ENCODE data around the gene C16orf54. TPM values are rescaled to one million over a fixed set of nuclear protein-coding genes. Genes with fewer than 3 reads are reported as not detected.
A peak's percentile ranks its signal among the peaks of the same experiment; 100 is the strongest.

Gene C16orf54
- total and polyA plus RNA-seq, 4 donors = 0.38 to 2.4 (median 0.84) TPM

DNA sequence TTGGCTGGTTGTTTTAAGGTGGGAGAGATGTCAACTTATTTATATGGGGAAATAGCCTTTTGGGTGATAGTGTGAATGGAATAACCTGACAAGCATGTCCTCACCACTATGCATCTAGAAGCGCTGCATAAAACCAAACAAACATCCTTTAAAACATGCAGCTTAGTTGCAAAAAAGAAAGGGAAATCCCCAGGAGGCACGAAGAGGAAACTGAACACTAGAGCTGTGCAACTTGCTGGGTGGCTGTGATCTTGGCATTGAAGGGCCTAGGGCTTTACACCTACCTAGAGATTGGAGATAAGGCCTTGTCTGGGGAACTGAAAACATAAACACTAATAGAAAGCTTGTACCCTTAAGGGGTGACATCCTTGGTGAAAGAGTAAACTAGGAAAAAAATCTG lies 7.3 kb downstream of the C16orf54 start:
- Histone ChIP-seq H3K27me3 (ENCODE audit: control insufficient read depth in 4 of 4, insufficient read depth in 4 of 4, low read length in 3 of 4) (no peaks in the 10 kb centered on the region), H3K4me1 (ENCODE audit: control insufficient read depth in 4 of 4, insufficient read depth in 4 of 4, low read length in 3 of 4) (no peaks in the 10 kb centered on the region), H3K4me3 (ENCODE audit: low read depth in 1 of 3, low read length in 3 of 3) (no peak overlapping the region), H3K9me3 (ENCODE audit: control insufficient read depth in 4 of 4, low read length in 3 of 4) (no peaks in the 10 kb centered on the region), H3K27ac (ENCODE audit: low read depth in 1 of 2, low read length in 2 of 2) (no peak overlapping the region), H3K9ac (ENCODE audit: low read depth in 1 of 2, low read length in 2 of 2) (no peak overlapping the region), H3K36me3 (ENCODE audit: control insufficient read depth in 4 of 4, insufficient read depth in 3 of 4, low read depth in 1 of 4, low read length in 3 of 4) (no peaks in the 10 kb centered on the region)
- TF ChIP-seq, protein P1, sequence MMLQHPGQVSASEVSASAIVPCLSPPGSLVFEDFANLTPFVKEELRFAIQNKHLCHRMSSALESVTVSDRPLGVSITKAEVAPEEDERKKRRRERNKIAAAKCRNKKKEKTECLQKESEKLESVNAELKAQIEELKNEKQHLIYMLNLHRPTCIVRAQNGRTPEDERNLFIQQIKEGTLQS (IDR thresholded peaks at IDR 0.05) = no peak
- no peak for TF ChIP-seq GABPA (IDR thresholded peaks at IDR 0.05 in 1 of 2, conservative IDR thresholded peaks at IDR 0.05 in 1 of 2)
- no peak for TF ChIP-seq REST (IDR thresholded peaks at IDR 0.05)
- no peak for TF ChIP-seq EGR1 (IDR thresholded peaks at IDR 0.05; ENCODE audit: low read depth in 2 of 2)
- no peak for TF ChIP-seq NR2F2 (IDR thresholded peaks at IDR 0.05)
- no peak for TF ChIP-seq HNF4G (IDR thresholded peaks at IDR 0.05)
- no peak for TF ChIP-seq JUND (IDR thresholded peaks at IDR 0.05)
- TF ChIP-seq, protein P2, sequence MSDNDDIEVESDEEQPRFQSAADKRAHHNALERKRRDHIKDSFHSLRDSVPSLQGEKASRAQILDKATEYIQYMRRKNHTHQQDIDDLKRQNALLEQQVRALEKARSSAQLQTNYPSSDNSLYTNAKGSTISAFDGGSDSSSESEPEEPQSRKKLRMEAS (IDR thresholded peaks at IDR 0.05) = no peak
- TF ChIP-seq FOXA2 (IDR thresholded peaks at IDR 0.05) = no peak
- TF ChIP-seq HNF4A (conservative IDR thresholded peaks at IDR 0.05) = no peak
- no peak for TF ChIP-seq RAD21 (IDR thresholded peaks at IDR 0.05)
- no peak for TF ChIP-seq YY1 (IDR thresholded peaks at IDR 0.05)
- no peak for TF ChIP-seq CTCF (IDR thresholded peaks at IDR 0.05; ENCODE audit: low read depth, low read length, missing input control)
- TF ChIP-seq FOXA1 (IDR thresholded peaks at IDR 0.05) = no peak
- DNase-seq (ENCODE audit: low spot score) = no peak
- 66% methylated on average over 2 of the region's 2 CpGs for WGBS

GRCh38 chr16:29737713-29738112 lies 8.1 kb downstream of the C16orf54 start:
- no peak overlapping the region for H3K4me3 ChIP-seq (ENCODE audit: low read depth in 1 of 3, low read length in 3 of 3)
- H3K4me1 ChIP-seq (ENCODE audit: control insufficient read depth in 4 of 4, insufficient read depth in 4 of 4, low read length in 3 of 4) = no peaks in the 10 kb centered on the region
- TF ChIP-seq RAD21 (IDR thresholded peaks at IDR 0.05) (peak in 1 of 2 donors; percentile 63), TAF1 (conservative IDR thresholded peaks at IDR 0.05) (no peak), YY1 (IDR thresholded peaks at IDR 0.05) (no peak), HNF4A (conservative IDR thresholded peaks at IDR 0.05) (peak in 1 of 2 donors; percentile 15)
- H3K9ac ChIP-seq (ENCODE audit: low read depth in 1 of 2, low read length in 2 of 2) = no peak overlapping the region
- no peaks in the 10 kb centered on the region for H3K9me3 ChIP-seq (ENCODE audit: control insufficient read depth in 4 of 4, low read length in 3 of 4)
- H3K36me3 ChIP-seq (ENCODE audit: control insufficient read depth in 4 of 4, insufficient read depth in 3 of 4, low read depth in 1 of 4, low read length in 3 of 4) = no peaks in the 10 kb centered on the region
- no peaks in the 10 kb centered on the region for H3K27me3 ChIP-seq (ENCODE audit: control insufficient read depth in 4 of 4, insufficient read depth in 4 of 4, low read length in 3 of 4)
- 64% methylated on average over 5 of the region's 5 CpGs for WGBS
- DNase-seq (ENCODE audit: low spot score) = no peak
- no peak overlapping the region for H3K27ac ChIP-seq (ENCODE audit: low read depth in 1 of 2, low read length in 2 of 2)
